Sigmoid colon (tissue), 4 donors: ENCODE data around the gene TGFB3.

Experiments
- CTCF ChIP-seq, 4 experiments: fragments of 450-650 bp in 3 of 4; fragments of 200-600 bp in 1 of 4; IDR thresholded peaks; one replicate each; pipeline ENCODE4 v1.5.1; 2016 to 2019; ENCODE audit warnings: antibody characterized with exemption in 4 of 4, mild to moderate bottlenecking in 3 of 4, moderate library complexity in 2 of 4
- POLR2AphosphoS5 ChIP-seq, 4 donors: sonication (generic); formaldehyde crosslinking; IDR thresholded peaks; one replicate each; pipeline ENCODE4 v1.6.1; 2017; ENCODE audit warnings: antibody characterized with exemption in 4 of 4

- TF ChIP-seq POLR2AphosphoS5 (IDR thresholded peaks at IDR 0.05) (peak in 3 of 4 donors; percentile 46 to 83 (median 56)), CTCF (IDR thresholded peaks at IDR 0.05) (no peak)
These were observed 7.3 kb upstream of the TGFB3 start for GRCh38 chr14:75989134-75989533.
